A204.1 (cell line): ENCODE results near the gene GRK5.
"Not testable (repeated sequence)": the region's sequence is repeated elsewhere in the genome, so short reads cannot be mapped to it uniquely, and the experiment has no call there.

Source experiments
- FAIRE-seq: peaks from 2 replicates; lab custom pipeline; 2012; peaks lifted over from hg19 to GRCh38; lab: Jason Lieb, UNC

GRK5 gene

DNA sequence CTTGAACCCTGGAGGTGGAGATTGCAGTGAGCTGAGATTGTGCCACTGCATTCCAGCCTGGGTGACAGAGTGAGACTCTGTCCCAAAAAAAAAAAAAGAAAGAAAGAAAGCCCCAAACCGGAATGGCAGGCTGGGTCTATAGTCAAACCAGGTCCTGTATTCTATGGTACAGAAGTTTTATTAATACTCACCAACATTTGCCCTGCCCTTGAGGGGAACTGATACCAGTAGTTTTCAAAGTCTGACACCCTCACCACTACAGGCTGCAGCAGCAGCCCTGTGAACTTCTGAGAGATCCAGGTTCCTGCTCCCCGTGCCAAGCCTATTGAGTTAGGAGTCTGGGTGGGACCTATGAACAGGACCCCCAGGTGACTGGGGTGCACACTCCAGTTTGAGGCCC is 254.6 kb downstream of the GRK5 start:
- FAIRE-seq, result no peak

DNA sequence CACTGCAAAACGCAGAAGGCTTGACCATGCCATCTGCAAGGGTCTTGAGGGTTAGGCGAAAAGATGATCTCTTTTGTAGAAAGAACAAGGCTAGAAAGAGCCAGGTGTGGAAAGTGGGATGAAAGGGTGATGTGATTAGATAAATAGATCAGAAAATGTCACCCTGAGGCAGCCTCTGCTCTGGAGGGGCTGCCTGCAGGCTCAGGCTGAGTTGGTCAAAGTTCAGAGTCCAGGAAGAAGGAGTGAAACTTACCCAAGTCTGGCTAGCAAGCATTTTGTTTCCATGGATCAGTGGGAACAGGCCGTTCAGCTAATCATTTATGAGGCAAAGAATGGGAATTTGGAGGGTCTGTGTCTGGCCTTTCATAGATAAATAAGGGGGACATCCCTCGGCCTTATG is 255.4 kb downstream of the GRK5 start:
- FAIRE-seq, result no peak

DNA sequence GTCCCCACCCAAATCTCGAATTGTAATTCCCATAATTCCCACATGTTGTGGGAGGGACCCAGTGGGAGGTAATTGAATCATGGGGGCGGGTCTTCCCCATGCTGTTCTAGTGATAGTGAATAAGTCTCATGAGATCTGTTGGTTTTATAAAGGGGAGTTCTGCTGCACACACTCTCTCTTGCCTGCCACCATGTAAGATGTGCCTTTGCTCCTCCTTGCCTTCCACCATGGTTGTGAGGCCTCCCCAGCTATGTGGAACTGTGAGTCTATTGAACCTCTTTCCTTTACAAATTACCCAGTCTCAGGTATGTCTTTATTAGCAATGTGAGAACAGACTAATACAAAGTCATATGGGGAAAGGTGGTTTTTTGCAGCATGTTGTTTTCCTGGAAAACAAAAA is 255.8 kb downstream of the GRK5 start:
- FAIRE-seq, result not testable (repeated sequence)

DNA sequence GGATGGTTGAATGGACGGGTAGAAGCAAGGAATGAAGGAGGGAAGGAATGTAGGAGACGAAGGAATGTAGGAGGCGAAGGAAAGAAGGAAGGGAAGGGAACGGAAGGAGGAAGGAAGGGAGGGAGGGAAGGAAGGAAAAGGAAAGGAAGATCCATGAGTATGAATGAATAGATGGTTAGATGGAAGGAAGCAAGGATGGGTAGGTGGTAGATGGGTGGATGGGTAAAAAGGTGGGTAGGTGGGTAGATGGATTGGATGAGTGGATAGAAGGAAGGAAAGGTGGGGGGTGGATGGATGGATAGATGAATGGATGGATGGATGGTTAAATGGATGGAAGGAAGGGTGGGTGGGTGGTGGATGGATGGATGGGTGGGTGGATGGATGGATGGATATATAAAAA is 257.7 kb downstream of the GRK5 start:
- no peak for FAIRE-seq

DNA sequence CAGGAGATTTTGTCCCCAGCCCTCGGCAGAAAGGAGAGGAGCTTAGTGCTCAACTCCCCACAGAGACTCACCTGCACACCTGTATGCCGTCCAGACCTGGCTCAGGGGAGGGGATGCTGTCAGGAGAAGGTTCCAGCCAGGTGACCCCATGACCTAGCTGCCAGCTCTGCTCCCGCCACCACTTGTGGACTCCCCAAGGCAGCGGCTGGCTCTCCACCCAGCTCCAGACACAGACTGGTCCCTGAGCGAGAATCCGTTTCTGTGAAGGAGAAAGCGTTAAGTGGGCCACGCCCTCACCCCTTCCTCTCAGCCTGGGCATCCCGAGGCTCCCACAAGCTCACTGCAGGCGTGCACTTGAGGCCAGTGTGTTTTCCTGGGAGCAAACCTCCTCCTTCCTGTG is 258.7 kb downstream of the GRK5 start:
- FAIRE-seq, result no peak

DNA sequence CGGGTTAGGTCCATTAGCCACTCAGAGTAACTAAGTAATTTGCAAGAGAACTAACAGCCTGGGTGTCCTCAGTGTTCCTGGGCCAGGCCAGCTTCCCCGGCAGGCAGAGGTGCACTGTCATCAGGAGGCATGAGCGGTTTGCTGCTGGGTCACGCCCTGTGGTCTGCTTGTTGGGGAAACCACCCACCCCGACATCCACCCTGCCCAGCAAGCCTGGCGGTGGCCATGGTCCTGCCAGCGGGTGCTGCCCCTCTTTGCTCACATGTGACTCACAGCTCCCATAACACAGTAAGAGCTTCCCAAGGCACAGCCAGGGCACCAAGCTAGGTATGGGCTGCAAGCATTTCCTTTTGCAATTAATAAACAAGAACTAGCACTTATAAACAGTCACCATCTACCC is 259.3 kb downstream of the GRK5 start:
- FAIRE-seq, result no peak

DNA sequence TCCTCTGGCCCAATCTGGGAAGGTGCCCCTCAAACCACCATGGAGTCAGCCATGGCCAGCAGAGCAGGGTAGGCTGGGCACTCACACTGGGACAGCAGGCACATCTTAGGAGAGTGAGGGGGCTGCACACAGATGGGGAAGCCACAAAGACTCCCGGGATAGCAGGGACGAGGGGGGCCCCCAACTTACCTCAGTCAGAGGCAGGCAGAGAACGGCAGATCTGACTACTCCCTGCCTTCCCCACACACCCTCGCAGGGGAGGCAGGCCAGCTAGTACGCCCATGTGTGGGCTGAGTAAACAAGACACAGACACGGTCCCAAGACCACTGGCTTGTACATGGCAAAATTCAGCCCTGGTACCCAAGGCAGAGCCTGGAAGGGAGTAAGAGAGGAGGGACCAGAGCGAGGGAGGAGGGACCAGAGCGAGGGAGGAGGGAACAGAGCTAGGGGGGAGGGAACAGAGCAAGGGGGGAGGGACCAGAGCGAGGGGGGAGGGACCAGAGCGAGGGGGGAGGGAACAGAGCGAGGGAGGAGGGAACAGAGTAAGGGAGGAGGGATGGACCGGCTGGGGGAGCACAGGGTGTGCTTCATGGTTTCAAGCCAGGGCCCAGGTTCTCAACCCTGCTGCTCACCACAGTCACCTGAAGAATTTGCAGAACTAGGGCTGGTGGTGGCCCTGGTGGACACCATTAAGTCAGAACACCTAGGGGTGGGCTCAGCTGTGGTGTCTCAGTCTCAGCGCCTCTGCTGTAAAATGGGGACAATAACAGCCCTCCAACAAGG is 261.4 kb downstream of the GRK5 start:
- no peak for FAIRE-seq

DNA sequence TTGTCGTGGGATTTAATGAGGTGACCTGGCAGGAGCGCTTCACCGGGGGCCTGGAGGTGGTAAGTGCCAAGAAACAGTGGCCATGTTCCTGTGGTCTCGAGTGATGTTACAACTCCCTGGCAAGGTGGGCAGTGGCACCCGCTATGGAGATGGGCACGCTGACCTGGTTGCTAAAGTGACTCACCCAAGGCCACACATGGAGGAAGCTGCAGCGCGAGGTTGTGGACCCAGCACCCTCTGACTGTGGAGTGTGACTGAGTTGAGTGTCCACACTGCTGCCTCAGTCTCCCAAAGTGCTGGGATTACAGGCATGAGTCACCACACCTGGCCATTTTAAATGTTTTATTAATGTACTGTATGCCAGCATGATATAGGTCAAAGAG is 261.9 kb downstream of the GRK5 start:
- FAIRE-seq, result no peak

DNA sequence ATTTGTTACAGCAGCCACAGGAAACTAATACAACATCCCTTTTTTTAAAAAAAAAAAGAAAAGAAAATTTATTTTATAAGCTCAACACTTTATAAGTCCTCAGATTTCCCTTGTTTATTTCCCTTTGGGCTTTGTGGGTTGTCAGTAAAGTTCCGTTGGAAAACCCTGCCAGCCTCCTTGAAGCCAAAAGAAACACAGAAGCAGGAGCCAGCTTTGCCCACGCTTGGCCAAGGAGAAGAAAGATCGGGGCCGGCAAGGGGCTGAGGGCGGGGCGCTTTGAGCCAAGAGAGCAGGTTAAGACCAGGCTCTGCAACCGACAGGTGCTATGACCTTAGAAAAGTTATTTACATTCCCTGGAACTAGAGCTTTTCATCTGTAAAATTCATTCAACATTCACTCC is 262.5 kb downstream of the GRK5 start:
- no peak for FAIRE-seq

DNA sequence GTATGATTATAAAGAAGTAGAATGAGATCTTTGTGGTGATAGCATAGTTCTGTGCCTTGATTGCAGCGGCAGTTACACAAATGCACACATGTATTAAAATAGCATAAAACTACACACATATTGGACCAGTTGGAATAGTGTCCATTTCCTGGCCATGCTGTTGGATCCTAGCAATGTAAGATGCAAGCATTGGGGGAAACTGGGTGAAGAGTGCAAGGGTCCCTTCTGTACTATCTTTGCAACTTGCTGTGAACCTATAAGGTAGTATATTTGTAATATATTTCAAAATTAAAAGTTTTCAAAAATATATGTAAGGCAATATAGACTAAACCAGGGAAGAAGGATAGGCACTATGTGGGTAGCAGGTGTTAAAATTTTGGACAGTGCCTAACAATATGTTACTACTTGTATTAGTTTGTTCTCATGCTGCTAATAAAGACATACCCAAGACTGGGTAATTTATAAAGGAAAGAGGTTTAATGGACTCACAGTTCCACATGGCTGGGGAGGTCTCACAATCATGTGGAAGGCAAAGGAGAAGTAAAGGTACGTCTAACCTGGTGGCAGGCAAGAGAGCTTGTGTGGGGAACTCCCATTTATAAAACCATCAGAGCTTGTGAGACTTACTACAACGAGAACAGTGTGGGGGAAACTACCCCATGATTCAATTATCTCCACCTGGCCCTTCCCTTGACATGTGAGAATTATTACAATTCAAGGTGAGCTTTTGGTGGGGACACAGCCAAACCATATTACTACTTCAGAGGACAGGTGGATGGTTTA is 263.7 kb downstream of the GRK5 start:
- FAIRE-seq, result no peak

DNA sequence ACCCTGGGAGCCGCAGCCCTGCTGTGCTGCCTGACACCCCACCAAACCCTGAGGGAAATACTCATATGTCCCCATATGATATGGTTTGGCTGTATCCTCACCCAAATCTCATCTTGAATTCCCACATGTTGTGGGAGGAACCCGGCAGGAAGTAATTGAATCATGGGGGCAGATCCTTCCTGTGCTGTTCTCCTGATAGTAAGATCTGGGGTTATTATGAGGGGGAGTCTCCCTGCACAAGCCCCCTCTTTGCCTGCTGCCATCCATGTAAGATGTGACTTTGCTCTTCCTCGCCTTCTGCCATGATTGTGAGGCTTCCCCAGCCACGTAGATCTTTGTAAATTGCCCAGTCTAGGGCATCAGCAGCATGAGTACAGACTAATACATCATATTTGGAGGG is 266.4 kb downstream of the GRK5 start:
- no peak for FAIRE-seq

DNA sequence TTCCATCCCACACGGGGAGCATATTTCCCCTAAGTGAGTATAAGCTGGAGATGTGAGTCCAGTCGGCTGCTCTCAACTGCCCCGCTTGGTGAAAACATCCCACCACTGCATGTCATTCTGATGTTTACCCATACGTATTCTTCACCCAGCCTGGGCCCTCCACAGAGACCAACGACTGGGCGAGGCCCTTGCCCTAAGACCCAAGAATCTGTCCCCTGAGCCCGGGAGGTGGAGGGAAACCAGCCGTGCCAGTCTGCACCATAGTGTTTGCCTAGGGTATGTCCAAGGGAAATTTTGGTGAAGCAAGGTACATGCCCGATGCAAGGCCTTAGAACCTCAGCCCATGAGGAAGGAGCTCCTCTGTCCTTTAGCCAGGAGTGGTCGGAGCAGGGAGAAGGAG is 267.2 kb downstream of the GRK5 start:
- no peak for FAIRE-seq

DNA sequence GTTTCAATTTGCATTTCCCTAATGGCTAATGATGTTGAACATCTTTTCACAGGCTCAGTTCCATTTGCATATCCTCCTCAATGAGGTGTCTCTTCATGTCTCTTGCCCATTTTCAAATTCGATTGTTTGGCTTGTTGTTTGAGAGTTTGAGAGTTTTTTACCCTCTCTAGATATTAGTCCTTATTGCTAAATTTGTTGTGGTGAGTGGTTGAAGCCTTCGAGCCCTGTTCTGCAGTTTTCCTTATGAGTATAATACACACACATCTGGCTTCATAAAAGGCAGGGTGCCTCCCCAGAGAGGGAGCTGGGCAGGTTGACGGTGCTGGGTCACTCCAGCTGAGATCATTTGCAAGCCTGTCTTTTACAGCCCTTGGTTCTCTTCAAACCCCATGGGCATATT is 270.1 kb downstream of the GRK5 start:
- FAIRE-seq, result no peak

DNA sequence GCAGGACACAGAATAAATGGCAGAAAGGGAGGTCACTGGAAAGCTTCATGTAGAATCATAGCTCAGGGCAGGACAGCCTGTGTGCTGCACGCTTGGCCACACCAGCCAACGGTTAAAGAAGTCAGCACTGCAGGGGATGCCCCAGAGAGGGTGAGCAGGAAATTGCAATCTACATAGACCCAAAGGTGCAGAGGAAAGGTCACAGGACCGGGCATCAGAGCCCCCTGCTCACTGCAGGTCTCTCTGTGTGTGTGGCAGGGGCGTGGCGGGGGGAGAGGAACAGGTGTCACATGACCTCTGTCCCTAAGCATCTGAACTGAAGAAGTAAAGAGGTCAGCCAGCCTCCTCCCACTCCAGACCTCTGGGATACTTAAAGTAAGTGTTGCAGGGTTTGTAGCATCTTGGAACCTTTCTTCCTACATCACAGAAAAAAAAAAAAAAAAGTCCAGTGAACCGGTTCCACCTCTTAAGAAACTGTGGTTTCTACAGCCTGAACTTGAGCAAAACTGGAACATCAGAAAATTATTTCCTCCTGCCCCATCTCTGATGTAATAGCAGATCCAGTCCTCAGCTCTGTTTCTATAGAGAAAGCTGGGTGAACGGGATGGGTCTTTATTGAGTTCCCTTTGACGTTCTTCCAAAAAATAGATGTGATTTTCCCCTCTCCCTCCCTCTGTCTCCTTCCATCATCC is 270.9 kb downstream of the GRK5 start:
- FAIRE-seq, result no peak

DNA sequence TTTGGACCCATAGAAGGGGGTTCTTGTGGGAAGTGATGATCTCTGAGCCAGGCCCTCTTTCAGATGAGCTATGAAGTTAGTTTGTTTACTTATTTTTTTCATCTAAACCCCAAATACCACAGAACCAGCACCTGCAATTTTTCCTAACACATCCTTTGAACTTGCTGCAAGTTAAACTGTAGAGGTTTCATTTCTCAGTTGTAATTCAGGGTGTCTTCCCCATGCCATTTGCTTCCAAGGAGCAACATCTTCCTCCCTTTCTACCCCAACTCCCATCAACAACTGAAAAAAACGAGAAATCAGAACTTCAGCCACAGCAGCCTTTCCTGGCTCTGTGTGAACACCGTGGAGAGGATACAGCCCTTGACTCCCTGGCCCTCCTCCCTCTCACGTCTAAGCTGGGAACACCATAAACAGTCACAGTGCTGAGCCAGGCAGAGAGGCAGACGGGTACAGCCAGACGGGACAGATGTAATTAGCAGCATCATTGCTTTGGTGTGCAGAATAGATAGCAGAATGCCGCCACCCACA is 271.5 kb downstream of the GRK5 start:
- no peak for FAIRE-seq

DNA sequence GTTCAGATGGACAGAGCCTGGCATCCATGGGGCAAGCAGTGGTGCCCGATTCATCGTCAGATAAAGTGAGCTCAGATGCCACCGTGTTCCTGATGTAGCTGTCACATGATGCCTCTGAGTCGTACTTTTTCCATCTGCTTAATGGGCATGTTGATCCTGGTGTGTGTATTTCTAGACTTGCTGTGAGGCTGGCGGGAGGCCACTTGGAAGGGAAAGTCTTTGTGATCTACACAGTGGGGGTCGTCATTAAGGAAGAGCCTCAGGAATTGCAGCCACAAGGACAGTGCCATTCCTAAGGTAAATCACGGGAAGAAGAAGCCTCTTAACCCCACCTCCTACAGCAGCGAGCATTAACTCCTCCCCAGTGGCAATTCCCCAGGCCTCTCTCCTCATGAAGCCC is 272.2 kb downstream of the GRK5 start:
- no peak for FAIRE-seq

DNA sequence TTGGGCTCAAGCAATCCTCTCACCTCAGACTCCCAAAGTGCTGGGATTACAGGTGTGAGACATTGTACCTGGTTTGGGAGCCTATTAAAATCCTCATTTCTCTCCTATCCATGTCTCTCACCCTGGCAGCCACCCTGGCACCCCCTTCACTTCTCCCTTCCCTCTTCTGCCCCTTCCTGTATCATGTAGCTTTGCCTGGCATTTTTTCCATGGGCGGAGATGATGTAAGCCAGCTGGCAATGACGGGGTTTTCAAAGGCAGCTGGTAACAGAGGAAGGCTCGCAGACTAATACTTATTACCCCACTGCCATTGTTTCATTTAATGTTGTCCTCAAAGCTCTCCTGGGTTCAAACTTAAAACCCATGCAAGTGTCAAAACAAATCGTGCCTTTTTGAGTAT is 273.3 kb downstream of the GRK5 start:
- no peak for FAIRE-seq

DNA sequence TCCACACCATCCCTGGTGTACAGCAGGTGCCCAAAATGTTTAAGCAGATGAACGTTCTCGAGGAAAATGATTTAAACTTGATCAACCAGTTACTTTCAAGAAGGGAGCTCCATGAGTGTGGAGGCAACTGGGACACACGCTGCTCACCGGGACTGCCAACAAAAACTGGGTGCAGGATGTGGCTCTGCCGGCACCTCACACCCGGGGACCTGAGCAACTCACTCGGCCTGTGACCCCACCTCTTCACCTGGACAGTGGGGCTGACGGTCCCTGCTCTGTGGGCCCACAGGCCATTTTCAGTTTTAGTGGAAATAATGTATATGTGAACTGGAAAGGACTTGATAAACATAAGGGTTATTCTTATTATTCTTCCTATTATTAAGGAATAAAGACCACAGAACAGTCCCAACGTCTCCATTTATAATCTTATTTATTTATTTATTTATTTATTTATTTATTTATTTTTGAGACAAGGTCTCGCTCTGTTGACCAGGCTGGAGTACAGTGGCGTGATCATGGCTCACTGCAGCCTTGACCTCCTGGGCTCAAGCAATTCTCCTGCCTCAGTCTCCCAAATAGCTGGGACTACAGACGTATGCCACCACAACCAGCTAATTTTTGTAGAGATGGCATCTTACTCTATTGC is 274.5 kb downstream of the GRK5 start:
- FAIRE-seq, result no peak

DNA sequence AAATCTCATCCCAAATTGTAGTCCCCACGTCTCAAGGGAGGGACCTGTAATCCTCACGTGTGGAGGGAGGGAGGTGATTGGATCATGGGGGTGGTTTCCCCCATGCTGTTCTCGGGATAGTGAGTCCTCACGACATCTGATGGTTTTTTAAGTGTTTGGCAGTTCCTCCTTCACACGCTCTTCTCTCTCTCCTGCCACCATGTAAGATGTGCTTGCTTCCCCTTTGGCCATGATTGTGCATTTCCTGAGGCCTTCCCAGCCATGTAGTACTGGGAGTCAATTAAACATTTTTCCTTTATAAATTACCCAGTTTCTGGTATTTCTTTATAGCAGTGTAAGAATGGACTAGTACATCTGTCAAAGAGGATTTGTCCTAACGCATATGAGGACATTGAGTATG is 275.6 kb downstream of the GRK5 start:
- FAIRE-seq, result no peak

DNA sequence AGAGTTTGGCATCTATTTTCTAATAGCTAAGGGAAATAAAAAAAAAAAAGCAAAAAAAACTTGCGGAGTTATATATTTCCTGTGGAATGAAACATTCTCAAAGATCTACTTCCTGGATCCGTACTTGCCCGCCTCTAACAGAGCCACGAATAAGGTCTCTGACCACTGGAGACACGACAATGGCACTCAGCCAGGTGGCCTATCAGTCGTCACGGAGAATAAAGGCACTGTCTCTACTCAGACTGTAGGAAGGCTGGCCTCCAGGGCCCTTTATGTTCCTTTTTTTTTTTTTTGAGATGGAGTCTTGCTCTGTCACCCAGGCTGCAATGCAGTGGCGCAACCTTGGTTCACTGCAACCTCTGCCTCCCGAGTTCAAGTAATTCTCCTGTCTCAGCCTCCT is 276.5 kb downstream of the GRK5 start:
- FAIRE-seq, result no peak

DNA sequence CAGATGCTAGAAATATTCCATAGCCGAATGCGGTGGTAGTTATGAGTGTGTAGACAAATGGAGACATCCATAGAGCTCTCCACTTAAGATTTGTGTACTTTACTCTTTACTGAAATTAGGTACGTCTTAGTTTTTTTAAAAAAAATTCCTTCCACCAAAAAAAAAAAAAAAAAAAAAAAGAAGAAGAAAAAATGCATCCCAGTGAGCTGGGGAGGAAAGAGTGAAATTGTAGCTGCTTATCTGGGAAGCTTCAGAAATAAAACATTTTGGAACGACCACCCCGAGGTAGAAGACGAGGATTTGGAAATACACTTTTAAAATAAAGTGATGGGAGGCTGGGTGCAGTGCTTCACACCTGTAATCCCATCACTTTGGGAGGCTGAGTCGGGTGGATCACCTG is 281.3 kb downstream of the GRK5 start:
- no peak for FAIRE-seq

DNA sequence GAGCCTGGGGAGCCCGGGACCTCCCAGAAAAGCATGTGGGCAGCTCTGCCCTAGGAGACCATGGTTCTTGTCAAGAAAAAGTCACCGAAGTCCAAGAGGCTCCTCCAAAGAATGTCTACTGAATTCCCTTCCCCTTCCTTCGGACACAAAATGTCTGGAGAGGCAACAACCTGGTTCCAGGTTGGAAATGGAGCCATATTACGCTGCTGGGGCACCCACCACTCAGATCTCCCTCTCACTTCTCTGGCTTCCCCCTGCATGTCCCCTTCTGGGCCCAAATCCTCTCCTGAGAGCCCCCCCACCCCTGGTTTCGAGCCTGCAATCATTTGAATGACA is 282.6 kb downstream of the GRK5 start:
- FAIRE-seq, result no peak
